ENCODE results near the gene C19orf12.

GRCh38 chr19:29708554-29709439 is 6.3 kb downstream of the C19orf12 start:
- TF ChIP-seq GATA3 (IDR thresholded peaks at IDR 0.05; ENCODE audit: low read depth, low read length) = no peak
- TF ChIP-seq GATA2 (IDR thresholded peaks at IDR 0.05; ENCODE audit: low read depth, low read length) = no peak

Measured in SH-SY5Y (cell line).